Stimulated activated CD4-positive, alpha-beta T cell treated with anti-CD3 and anti-CD28 coated beads, Interleukin-4, amount 100 ng/mL, for 1 hour (primary cell): ENCODE data around the gene TM9SF3.
"Not testable (repeated sequence)": the region's sequence is repeated elsewhere in the genome, so short reads cannot be mapped to it uniquely, and the experiment has no call there.

Experiments
- DNase-seq: peaks from one replicate; pipeline ENCODE4 v3.0.0-alpha.2; 2020

TM9SF3 gene

GRCh38 chr10:96596422-96597407, 9.9 kb upstream of the TM9SF3 start:
- no peak for DNase-seq

DNA sequence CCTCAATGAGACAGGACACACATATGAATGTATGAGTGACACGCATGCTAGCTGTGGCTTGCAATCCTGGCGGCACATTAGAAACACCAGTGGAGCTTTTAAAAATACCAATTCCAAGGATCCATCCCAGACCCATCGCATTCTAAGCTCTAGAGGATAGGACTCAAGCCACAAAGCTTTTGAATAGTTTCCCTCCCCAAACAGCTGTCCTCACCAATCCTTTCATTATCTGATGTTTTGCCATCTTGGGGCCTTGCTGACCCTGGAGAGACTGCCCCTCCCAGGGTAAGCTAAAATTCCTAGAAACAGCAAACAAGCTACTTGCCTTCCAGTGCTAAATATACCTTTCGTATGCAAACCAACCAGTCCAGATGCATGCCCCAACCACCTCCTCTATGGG, 8.9 kb upstream of the TM9SF3 start:
- no peak for DNase-seq

DNA sequence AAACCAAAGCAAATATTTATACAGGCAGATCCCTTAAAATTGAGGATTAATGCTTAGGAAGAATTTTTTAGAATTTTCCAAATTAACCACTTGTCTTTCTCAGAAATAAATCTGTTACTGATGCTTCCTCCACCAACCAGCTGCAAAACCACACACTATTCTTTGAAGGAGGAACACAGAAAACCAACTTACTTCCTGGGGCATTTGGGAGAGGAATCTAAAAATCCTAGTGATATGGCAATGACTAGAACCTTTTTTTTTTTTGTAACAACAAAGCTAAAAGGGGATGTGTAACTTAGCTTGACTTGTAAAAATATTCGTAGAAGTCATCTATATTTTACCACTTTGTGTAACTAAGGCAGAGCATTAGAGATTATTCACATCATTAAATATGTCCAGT, 5.1 kb upstream of the TM9SF3 start:
- DNase-seq, result no peak

DNA sequence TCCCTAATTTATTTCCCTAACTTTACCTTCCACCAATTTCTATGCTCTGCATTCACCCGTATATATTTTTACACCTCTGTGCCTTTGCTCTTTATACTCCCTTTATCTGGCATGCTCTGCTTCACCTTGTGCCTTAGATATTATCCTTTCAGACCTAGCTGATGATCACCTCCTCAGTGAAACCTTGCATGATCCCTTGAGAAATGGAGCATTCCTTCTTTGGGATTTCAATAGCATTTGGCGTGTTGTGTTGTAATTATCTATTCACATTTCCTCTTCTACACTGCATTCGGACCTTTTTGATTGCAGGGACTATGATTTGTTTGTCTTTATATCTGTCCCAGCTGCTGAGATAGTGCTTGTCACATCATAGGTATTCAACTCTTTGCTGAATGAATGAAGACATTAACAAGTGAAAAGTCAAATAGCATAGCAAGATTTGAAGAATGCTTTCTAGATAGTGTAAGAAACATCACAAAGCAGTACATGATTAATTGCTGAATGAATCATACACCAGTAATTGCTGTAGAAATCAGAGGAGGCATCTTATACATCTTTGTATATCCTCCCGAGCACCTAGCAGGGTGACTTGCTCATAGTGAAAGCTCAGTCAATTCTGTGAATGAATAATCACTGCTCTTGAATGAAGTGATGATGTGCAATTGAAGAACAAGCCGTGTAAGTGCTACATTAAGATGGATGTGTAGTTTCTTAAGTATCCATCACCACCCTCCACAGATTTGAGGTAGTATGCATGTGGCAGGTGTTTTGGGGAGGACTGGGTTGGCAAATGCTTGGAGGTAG, 2.0 kb upstream of the TM9SF3 start:
- no peak for DNase-seq

- no peak for DNase-seq
Measured at GRCh38 chr10:96588060-96588554, 1.3 kb upstream of the TM9SF3 start.

GRCh38 chr10:96587264-96588059, 650 bp upstream of the TM9SF3 start:
- peak; percentile 48 for DNase-seq

DNA sequence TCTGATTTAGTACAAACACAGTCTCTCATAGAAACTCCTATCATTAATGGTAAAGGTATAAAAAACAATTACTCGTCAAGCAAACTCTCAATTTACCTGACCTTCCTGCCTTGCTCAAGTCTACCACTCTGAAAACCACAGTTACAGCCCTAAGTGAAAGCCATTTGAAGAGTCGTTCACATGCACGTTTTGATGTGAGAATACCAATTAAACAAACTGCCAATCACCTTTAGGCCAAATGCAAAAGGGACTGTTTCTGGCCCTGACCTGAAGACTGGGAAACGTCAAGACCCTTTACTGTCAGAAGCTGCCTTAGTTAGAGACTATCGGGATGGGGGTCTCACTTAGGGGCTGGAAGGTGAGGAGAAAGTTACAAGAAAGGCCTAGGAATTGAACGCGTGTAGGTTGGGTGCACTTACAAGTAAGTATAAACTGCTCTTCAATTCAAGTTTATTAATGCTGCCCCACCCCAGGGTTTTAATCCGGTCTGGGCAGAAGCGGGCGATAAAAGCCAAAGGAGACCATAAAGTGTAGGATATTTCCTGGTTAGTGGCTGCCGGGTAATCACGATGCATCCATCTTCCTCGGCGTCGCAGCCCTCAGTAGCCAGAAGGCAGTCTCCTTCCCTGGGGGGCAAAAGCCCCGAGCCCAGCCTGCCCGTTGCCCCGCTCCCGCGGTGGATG, 935 bp downstream of the TM9SF3 start:
- DNase-seq, result no peak

DNA sequence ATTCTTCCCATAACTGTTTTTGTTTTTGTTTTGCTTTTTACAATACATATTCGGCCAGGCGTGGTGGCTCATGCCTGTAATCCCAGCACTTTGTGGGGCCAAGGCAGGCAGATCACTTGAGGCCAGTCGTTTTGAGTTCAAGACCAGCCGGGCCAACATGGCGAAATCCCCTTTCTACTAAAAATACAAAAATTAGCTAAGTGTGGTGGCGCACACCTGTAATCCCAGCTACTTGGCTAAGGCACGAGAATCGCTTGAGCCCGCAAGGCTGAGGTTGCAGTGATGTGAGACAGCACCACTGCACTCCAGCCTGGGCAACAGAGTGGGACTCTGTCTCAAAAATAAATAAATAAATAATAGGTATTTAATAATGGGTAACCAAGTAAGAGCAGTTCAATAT, 2.3 kb downstream of the TM9SF3 start:
- no peak for DNase-seq

DNA sequence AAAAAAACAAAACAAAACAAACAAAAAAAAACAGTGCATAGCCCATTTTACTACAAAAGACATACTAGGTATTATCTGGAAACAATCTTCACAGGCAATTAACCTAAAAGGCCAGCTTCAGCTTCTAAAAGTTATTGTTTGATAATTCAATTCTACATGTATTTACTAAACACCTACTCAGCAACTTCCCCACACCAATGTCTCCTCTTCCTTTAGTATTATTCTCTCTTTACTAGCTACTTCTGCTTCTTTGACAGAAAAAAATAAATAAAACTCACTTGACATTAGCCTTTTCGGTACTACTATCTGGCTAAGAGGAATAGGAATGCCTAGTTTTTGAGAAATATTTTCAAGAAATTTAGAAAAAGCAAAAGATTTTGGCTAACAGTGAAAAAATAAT, 2.8 kb downstream of the TM9SF3 start:
- no peak for DNase-seq

- no peak for DNase-seq
Measured at GRCh38 chr10:96579133-96579532, 7.7 kb downstream of the TM9SF3 start.

DNA sequence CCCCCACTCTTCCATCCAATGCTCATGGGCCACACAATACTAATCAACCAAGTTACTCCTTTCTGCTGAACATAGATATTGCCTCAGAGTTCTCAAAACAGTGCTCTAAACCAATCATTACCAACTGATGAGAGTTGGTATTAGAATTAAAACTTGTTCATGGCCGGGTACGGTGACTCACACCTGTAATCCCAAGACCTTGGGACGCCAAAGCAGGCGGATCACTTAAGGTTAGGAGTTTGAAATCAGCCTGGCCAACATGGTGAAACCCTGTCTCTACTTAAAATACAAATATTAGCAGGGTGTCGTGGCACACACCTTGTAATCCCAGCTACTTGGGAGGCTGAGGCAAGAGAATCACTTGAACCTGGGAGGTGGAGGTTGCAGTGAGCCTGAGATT, 8.2 kb downstream of the TM9SF3 start:
- no peak for DNase-seq

- no peak for DNase-seq
Measured at GRCh38 chr10:96578022-96578421, 8.8 kb downstream of the TM9SF3 start.

- DNase-seq, result no peak
Measured at GRCh38 chr10:96577069-96577468, 9.7 kb downstream of the TM9SF3 start.

GRCh38 chr10:96576277-96576980, 10.4 kb downstream of the TM9SF3 start:
- DNase-seq, result no peak

GRCh38 chr10:96574564-96574963, 12.2 kb downstream of the TM9SF3 start:
- DNase-seq, result not testable (repeated sequence)

DNA sequence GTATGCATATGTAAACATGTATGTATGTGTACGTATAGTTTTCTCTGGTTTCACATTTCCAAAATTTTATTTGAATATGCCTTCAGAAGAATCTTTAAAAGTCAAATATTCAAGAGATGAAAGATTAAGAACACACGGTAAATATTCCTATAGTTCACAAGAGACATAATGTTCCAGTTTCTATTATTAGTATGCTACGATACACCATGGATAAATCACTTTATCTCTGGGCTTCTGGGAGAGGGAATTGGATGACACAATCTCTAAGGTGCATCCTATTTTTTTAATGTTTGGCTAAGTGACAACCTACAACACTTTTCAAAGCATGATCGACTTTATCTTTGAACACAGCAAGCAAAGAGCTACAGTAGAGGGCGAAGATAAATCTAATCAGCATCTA, 13.8 kb downstream of the TM9SF3 start:
- DNase-seq, result no peak

- no peak for DNase-seq
Measured at GRCh38 chr10:96570983-96571964, 15.5 kb downstream of the TM9SF3 start.

DNA sequence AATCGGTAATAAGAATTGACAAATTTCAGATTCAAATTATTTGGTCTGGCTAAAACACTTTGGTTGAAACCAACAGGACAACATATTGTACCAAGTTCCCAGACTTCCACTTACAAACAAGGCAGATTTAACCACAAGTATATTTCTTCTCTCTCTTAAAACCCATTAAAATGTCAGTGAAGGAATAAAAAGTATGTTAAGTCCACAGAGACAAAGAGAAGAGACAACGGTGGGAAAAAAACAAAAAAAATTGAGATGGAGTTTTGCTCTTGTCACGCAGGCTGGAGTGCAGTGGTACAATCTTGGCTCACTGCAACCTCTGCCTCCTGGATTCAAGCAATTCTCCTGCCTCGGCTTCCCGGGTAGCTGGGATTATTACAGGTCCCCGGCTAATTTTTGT, 16.3 kb downstream of the TM9SF3 start:
- no peak for DNase-seq

DNA sequence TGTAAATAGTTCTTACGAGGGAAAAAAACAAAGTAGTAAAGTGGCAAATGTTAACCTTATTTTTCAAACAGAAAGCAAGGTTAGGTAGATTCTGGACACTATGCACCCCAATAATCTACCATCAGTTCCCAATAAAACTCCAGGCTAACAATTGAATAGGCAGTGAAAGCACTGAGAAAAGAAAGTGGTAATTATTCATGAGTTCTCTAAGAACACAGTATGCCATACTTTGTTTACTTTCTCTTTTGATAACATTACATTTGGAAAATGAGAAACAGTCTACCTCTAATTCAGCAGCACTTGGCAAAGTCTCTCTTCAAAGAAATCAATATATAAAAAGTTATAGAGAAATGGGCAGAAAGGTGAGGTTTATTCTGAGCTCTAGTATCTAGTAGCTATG, 18.4 kb downstream of the TM9SF3 start:
- no peak for DNase-seq

DNA sequence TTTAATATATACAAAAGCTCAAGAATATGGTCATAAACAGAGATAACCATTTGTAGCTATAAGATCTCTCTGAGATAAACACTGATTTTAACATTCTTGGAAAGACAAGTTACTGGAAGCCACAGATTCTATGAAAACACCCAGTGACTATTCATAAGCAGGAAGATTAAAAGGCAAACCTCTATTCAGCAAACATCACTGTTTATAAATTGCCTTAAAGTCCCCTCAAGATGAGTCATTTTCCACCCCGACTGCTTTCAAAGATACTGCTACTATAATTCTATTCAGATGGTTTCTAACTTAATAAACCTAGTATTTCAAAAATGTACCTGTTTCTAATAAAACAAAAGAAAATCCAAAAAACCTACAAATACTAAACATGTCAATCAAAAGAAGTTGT, 21.0 kb downstream of the TM9SF3 start:
- no peak for DNase-seq
